Right renal pelvis (tissue), 4 donors: ENCODE data around the gene PRKN. TPM values are rescaled to one million over a fixed set of nuclear protein-coding genes. Genes with fewer than 3 reads are reported as not detected.

Experiments used
- DNase-seq, 4 donors: peaks; one replicate each; pipeline ENCODE4 v3.0.0-alpha.2; 2013; ENCODE audit warnings: low read depth in 4 of 4, low spot score in 3 of 4, missing footprints in 1 of 4
- polyA plus RNA-seq, 4 donors: library from polyadenylated mRNA; unstranded; fragments of 120-200 nt; gene quantifications; one replicate each; pipeline ENCODE4 v1.2.1, GENCODE V29; 2013; ENCODE audit not compliant: insufficient read length in 4 of 4

PRKN gene
- polyA plus RNA-seq, 4 donors = 8.7 to 12.4 (median 10.8) TPM

DNA sequence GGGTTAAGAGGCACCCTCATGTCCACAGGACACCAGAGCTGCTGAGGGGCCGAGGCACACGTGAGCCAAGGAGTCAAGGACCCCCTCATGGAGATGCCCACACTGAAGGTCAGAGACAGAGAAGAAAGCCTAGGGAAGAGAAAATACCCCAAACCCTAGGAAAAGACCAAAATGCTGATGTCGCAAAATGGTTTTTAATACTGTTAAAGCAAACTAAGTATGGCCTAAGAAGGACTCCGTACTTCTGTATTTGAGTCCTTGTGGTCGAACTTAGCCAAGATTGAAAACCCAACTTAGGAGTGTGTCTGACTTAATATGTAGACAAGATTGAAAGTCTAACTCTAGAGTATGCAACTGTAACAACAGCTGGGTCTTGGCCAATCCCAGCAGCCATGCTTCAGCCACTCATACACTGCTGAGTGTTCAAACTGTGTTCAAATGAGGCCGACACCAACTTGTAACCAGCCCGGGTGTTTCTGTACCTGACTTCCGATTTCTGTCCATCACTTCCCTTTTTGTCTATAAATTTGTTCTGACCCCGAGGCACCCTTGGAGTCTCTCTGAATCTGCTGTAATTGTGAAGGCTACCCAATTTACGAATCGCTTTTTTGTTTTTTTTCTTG lies 1361.2 kb downstream of the PRKN start:
- DNase-seq = no peak

DNA sequence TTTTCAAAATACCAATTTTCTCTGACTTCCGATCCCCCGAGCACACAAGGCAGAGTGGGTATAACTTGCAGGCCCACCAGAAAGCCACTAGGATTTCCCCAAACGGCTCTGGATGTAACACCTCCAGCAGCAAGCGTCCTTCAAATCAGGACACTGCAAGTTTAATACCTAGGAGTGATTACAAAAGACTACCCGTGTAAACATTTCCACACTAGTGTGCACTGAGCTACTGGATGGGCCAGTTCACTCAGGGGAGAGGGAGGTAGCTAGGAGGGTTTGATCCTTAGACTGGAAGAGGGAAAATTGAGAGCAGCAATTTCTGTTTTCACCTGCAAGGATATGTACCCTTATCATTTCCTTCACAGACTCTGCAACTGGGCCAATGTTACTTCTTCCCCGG lies 1361.9 kb downstream of the PRKN start:
- DNase-seq = no peak

DNA sequence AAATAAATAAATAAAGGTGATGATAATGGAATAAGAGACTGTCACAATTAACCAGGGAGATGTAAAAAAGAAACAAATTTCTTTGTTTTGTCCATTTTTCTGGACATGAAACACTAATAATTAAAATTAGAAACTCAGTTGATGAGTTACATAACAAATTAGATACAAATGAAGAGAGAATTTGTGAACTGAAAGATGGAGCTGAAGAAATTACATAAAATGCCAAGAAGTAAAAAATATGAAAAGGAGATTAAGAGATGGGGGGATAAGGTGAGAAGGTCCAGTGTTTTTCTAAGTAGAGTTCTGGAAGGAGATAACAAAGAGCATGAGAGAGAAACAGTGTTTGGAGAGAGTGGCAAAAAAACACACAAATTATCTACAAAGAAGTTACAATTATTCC lies 1364.3 kb downstream of the PRKN start:
- DNase-seq = no peak

DNA sequence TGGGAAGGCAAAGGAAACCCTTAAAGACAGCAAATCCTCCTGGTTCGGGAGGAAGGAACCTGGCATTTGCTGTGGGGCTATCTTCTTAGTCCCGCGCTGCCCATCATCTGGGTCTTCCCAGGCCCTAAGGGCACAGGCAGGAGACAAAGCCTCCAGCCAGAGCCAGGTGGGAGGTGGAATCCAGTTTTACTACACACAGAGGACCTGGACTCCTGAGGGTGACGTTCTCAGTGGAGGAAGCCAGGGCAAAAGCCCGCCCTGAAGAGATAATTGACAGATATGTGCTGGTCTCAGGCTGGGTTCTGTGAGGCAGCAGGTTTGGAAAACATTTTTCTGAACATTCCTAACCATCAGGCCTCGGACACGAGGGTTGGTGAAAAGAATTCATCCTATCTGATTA lies 1365.3 kb downstream of the PRKN start:
- DNase-seq = no peak

DNA sequence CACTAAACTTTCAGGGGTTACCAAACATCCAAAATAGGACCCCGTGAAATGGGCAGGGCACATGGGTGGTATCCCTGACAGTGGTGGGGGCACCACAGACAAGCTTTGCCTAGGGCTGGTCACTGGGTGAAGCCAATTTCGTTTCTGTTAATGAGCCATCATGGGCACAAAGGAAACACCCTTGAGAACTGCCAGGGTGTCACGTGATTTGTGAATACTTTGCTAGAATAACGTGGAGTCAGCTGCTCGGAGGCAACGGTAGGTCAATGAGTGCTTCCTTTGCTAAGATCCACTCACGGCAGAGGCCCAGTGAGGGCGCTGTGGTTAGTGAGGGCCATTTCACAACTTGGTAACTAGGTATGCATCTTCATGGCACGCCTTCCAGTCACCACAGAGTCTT lies 1366.0 kb downstream of the PRKN start:
- DNase-seq = no peak

DNA sequence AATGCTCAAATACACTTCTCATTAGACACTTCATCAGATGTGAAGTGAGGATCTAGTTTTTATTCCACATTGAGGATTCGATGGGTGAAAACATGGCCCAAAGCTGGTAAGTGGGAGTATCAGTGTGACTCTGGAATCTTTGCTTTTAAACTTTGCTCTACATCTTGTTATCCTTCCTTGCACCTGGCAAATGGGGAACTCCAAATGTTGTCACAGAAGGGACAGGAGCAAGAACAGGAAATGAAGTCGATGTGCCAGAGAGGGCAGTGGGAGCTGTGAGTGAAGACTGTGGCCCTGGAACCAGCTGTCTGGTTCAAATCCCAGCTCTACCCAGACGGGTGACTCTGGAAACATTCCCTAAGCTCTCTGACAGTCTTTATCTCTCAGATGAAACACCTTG lies 1367.0 kb downstream of the PRKN start:
- DNase-seq = no peak

DNA sequence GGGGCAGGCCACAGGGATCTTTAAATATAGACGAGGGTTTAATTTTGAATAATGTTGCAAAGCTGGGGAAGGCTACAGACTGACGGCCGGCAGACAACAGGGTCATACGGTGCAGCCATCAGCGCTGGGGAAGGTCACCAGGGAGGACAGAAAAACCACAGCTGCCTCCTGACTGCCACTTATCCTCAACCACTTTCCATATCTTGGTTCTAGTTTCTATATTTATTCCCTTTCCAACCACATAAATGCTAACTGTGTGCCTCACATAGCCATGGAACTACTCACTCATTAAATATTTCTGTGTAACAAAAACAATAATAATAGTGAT lies 1368.0 kb downstream of the PRKN start:
- no peak for DNase-seq

DNA sequence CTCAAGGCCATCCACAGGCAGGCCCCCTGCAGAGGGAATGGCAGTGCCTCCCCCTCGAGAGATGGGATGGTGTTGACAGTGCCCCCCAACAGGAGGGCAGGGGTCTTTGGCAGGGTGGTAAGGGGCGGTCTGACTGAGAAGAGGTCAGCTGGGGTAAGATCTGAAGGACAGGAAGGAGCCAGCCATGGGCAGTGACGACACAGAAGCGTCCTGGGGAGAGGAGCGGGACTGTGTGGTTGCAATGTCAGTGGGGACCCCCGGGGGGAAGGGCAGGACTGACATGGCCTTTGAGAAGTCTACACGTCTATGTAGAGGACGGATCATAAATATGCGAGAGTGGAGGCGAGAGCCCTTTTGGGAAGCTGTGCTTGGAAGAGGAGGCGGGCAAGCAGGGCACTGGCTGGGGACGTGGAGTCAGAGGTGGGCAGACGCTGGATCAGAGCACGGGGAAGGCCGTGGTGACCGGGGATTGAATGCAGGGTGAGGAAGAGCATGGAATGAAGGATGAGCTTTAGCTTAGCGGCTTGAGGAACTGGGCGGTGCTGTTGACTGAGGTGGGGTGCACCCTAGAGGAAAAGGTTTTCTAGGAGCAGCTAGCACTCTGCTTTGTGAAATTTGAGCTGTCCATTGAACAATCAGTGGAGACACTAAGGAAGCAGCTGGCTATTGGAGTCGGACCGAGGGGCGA lies 1371.3 kb downstream of the PRKN start:
- no peak for DNase-seq

DNA sequence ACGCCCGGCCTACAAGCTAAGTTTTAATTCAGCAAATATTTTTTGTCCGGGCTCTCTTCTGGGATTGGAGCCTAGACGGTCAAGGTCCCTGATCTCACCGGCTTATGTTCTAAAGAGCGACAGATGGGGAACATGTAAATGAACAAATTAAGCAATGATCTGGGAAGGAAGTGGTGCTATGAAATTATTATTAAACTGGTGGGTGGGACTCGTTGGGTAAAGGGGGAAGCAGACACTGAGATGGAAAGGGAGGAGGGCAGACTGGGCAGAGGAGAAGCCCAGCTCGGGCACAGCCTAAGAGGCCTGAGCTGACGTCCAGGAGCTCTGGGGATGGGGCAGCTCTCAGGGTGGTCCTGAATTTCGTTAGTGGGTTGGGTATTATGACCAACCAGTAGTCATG lies 1371.9 kb downstream of the PRKN start:
- no peak for DNase-seq

DNA sequence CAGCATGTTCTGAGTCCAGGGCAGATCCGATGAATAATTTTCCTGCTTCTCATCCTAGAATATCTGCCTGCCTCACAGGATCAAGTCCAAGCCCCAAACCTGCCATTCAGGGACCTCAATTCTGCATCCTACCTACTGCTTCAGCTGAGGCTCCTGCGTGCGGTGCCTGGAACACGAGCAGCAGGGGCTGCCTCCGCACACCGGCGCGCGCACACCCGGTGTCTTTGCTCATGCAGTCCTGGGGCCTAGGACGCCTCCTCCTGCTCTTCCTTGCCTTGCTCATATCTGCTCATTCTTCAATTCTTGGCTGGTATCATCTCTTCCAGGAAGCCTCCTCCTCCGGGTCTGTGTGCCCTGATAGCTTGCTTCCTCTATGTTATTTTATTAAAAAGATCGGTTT lies 1372.6 kb downstream of the PRKN start:
- no peak for DNase-seq

DNA sequence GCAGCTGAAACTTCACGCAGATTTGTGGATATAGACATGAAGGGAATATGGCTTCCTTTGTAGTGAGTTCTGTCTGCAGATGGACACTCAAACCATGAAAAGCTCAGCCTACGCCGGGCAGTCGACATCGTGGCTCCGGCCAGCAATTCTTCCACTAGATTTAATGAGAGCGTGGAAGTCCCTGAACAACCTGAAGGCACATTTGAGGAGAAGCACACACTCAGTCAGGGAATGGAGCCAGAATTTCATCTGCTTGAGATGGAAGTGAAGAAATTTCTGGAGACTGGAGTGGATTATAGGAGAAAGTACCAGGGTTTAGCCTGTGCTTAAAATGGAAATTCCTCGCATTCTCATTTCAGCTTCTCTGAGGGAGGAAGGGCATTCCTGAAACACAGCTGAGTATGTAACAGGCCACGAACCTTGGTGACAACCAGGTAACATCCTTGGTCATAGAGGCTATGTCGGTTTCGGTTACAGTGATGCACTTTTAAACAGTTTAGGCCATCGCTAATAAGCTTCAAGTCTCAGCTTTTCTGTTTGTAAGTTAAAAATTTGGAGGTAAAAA lies 1373.2 kb downstream of the PRKN start:
- DNase-seq = no peak

DNA sequence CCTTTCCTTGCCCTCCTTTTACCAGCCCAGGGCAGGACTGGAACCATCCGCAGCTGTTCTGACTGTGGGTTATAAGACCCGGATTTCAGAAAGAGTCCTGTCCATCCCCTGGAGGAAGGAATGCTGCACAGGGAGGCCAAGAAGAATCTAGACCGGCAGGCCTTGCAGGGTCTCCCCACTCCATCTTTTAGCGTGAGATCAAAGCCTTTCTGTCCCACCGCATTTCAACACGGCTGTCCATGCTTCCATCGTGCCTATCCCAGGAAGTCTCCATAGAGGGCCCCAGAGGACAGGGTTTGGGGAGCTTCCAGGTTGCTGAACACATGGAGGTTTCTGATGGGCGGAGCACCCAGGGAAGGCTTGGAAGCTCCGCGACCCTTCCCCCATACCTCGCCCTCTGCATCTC lies 1374.4 kb downstream of the PRKN start:
- no peak for DNase-seq

DNA sequence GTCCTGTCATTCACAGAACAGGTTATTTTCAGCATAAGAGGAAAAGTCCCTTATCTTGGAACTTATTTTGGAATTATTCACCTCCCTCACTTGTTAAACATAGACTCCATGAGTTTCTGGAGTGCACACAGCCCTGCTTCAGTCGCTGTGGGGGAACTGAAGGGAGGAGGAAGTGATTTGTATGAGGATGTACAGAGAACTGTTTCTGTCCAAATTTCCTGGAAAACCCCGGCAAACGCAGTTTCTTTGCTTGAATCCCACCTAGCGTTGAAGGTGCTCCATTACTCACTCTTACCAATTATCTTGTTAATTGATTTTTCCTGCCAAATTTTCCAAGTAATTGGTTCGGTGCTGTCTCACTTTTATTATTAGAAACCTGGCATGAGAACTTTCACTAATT lies 1375.7 kb downstream of the PRKN start:
- DNase-seq = no peak

DNA sequence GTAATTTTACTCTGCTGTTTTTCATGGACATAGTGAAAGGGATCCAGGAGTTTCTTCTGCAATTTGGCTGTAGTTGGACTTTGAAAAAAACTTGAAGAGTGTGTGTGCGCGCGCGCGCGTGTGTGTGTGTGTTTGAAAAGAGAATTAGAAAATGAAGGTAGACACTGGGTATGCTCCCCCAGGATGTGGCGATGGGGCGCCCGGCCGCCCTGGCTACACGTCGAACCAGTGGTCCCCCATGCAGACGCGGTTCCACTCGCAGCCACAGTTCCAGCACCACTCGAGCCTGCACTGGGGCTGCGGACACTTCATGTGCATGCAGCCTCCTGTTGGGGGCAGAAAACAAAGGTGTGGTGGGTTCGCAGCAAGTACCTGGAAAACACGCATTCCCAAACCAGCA lies 1377.7 kb downstream of the PRKN start:
- no peak for DNase-seq

DNA sequence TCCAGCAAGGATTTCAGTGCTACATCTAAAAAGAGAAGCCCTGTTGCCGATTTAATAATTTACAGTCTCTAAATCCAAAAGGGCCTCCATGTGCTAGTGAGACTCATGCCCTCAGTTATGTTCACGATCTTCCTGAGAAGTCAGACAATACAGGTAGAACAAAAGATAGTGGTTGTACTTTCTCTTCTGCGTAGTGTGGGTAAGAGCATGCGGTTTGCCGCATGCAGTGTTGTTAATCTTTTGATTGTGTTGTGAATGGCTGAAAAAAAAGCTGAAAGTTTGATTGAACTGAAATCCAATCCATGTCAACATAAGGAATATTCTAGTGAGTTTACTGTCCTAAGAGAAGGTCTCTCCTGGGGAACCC lies 1379.0 kb downstream of the PRKN start:
- DNase-seq = no peak

DNA sequence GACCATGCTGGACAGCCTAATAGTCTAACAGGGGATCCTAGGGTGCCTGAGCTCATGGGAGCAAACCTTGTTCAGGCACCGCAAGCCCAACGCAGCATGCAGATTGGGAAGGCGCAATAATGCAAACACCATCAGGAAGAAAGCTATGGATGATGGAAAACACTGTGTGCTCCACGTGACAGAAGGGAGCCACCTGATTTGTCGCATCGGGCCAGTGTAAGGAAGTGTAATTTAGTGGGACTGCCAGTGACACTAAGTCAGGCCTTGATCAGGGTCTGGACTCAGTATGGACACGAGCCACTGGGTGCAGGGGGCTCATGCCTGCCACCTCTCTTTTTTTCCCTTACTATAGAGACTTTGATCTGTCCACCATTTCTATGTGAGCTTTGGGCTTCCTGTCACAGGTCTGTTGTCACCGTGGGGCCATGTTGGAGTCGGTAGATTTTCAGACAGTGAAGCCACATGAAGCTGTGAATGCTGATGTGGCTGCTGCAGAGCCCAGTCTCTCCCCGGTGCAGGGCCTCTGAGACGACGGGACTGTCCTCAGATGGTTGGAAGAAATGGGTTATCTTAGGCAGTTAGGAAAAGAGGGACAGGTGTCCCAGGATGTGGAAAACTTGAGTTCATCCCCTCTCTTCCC lies 1379.5 kb downstream of the PRKN start:
- no peak for DNase-seq

DNA sequence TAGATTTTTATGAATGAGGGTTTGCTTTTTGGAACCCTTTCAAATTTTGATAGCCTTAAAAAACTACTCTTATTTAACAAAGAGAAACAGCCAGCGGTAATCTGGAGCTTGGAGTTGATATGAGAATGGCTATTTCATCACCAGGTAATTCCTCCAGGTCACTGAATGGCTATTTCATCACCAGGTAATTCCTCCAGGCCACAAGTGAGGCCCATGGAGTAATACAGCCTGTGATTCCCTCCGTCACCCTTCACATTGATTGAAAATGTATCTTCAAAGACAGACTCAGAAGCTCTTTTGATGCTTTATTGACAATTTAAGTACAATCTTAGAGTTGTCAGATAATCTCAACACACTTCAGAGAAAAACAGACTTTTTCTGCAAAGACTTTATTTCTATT lies 1380.4 kb downstream of the PRKN start:
- DNase-seq = no peak

DNA sequence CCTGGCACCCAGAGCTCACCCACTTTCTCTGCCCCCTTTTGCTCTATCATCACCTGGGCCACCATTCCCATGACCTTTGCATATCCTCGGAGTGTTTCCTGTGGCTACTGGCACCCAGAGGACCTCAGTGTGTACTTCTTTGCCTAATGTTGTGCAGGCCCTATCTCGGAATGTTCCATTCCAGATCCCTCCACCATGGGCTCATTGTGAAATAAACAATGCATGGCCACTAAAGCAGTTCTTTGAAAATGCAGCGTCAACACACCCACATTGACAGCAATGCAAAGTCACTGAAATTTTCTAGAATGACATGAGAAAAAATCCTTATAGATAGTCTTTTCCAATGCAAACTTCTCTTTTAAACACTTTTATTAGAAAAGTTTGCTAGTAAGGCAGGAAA lies 1380.8 kb downstream of the PRKN start:
- no peak for DNase-seq

DNA sequence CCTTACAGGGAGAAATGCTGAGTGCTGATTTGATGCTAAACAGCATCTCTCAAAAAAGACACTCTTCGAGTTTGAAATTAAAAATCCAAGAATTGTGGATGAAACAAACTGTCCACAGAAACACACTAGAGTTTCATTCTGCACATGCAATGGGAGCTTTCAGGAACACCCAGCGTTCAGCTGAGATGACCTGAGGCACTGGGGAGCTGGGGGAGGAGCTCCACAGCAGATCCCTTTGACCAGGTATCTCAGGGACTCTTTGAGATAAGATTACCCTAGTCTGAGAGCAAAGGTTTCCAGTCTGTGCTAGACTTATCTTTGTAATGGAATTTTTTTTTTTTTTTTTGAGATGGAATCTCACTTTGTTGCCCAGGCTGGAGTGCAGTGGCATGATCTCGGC lies 1382.9 kb downstream of the PRKN start:
- no peak for DNase-seq

DNA sequence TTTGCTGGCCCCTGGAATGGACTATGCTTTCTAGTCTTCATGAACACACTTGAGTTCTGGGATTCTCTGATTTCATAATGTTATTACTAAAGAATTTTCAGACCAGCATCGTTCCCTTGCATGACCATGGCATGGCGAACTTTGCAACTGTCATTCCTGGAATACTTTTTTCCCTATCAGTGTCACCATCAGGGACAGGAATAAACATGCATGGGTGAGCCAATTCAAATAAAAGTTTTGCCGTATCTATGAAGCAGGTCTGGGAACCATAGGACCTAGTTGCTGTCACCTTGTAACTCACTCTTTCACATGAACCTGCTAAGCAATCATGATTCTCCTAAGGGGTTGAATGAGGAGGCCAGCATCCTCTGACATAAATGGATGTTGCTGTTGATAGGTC lies 1385.5 kb downstream of the PRKN start:
- DNase-seq = no peak

DNA sequence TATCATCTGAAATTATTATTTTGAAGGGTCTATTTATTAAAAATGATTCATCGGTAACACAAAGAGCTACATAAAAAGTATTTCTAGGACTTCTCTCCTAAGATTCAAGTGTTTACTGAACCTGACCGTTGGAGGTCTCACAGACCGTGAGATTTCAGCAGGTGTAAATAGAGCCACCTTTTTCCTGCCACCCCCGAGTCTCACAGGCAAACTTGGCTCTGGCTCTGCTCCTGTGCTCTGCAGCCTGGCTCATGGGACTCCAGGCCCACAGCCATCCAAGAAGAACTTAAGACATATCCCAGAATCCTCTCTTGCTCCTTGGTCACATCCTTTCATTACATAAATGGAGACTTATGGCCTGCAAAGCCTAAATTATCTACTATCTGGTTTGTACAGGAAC lies 1385.9 kb downstream of the PRKN start:
- DNase-seq = no peak

DNA sequence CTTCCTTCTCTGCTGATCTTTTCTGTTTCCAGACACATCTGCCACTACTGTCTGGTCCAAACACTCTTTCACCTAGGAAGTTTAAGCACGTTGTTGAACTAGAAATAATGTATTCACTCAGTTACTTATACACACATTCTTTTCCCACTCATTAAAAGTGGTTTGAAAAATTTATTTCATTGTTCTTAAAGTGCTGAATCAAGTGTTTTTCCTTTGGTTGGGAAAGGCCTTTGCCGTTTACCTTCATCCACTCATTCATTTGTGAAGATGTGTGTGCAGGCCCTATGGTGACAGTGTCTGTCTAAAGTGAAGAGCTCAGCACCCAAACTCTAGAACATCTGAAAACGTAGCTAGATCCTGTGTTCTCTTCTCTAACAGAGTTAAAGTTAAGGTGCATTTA lies 1389.6 kb downstream of the PRKN start:
- no peak for DNase-seq
